HEK293 (cell line): ENCODE measurements around the gene CFAP99.

Experiments
- CTCF ChIA-PET: fragments of 350-600 bp; formaldehyde crosslinking; extraction: SDS; loops from one replicate; lab custom pipeline; 2021; ENCODE audit warnings: antibody characterized with exemption; lab: Yijun Ruan, JAX
- POLR2A ChIA-PET: fragments of 300-600 bp; formaldehyde crosslinking; extraction: SDS; loops from one replicate; lab custom pipeline; 2020; ENCODE audit warnings: antibody characterized with exemption, inconsistent platforms; lab: Yijun Ruan, JAX
- H3K27ac ChIP-seq: fragments of 200-500 bp; sonication (Bioruptor generic); 2 replicates; pipeline ENCODE4 v1.5.1; 2014; ENCODE audit warnings: low read depth, low read length, control low read depth, inconsistent platforms; ENCODE audit errors: extremely low read depth
- H3K36me3 ChIP-seq, 2 experiments: fragments of 200-500 bp in 1 of 2; sonication (Bioruptor generic) in 1 of 2; 1 replicate in 1 of 2; 2 replicates in 1 of 2; pipeline ENCODE4 v1.5.1; 2014 to 2017; ENCODE audit warnings: inconsistent platforms in 2 of 2, low read length in 2 of 2; ENCODE audit not compliant: control insufficient read depth in 2 of 2, insufficient read depth in 1 of 2
- H3K4me1 ChIP-seq: fragments of 200-500 bp; sonication (Bioruptor generic); 2 replicates; pipeline ENCODE4 v1.5.1; 2014; ENCODE audit warnings: mild to moderate bottlenecking, low read length, inconsistent platforms; ENCODE audit not compliant: control insufficient read depth, insufficient read depth
- H3K4me3 ChIP-seq: 2 replicates; pipeline ENCODE4 v1.5.1; 2011; ENCODE audit warnings: low read depth, mild to moderate bottlenecking, control low read depth, low read length, moderate library complexity
- H3K9me3 ChIP-seq: fragments of 200-500 bp; sonication (Bioruptor generic); 2 replicates; pipeline ENCODE4 v1.5.1; 2014; ENCODE audit warnings: low read depth, low read length, inconsistent platforms; ENCODE audit not compliant: control insufficient read depth, insufficient read depth
- ZBTB1 ChIP-seq: fragments of 450-650 bp; formaldehyde crosslinking; IDR thresholded peaks from 2 replicates; pipeline ENCODE4 v1.5.1; 2016; ENCODE audit warnings: missing biosample characterization, missing genetic modification characterization
- ZBTB11 ChIP-seq: fragments of 450-650 bp; formaldehyde crosslinking; conservative IDR thresholded peaks from 2 replicates; pipeline ENCODE4 v1.5.1; 2016; ENCODE audit warnings: low read depth, missing biosample characterization, missing genetic modification characterization
- ZBTB17 ChIP-seq: fragments of 450-650 bp; formaldehyde crosslinking; IDR thresholded peaks from 2 replicates; pipeline ENCODE4 v1.5.1; 2016; ENCODE audit warnings: missing biosample characterization, missing genetic modification characterization
- ZNF248 ChIP-seq: fragments of 450-650 bp; formaldehyde crosslinking; IDR thresholded peaks from 2 replicates; pipeline ENCODE4 v1.5.1; 2017; ENCODE audit warnings: missing biosample characterization, missing genetic modification characterization
- ZNF274 ChIP-seq, 2 experiments: fragments of 200-500 bp in 1 of 2; fragments of 450-650 bp in 1 of 2; sonication (Bioruptor generic) in 1 of 2; formaldehyde crosslinking in 1 of 2; IDR thresholded peaks; 2 replicates each; pipeline versions ENCODE4 v1.5.1 to v1.6.1; 2014 to 2016; ENCODE audit warnings: borderline replicate concordance in 1 of 2, inconsistent platforms in 1 of 2, low read length in 1 of 2, missing biosample characterization in 1 of 2, missing genetic modification characterization in 1 of 2
- ZNF366 ChIP-seq: fragments of 450-650 bp; formaldehyde crosslinking; conservative IDR thresholded peaks from 2 replicates; pipeline ENCODE4 v1.5.1; 2016; ENCODE audit warnings: missing biosample characterization, missing genetic modification characterization
- ZNF398 ChIP-seq: fragments of 450-650 bp; formaldehyde crosslinking; IDR thresholded peaks from 2 replicates; pipeline ENCODE4 v1.5.1; 2017; ENCODE audit warnings: missing biosample characterization, missing genetic modification characterization
- ZNF544 ChIP-seq: fragments of 450-650 bp; formaldehyde crosslinking; IDR thresholded peaks from 2 replicates; pipeline ENCODE4 v1.5.0; 2017; ENCODE audit warnings: missing biosample characterization, missing genetic modification characterization
- ZNF548 ChIP-seq: fragments of 450-650 bp; formaldehyde crosslinking; IDR thresholded peaks from 2 replicates; pipeline ENCODE4 v1.5.1; 2016; ENCODE audit warnings: missing biosample characterization, missing genetic modification characterization
- ZNF610 ChIP-seq: fragments of 450-650 bp; formaldehyde crosslinking; IDR thresholded peaks from 2 replicates; pipeline ENCODE4 v1.5.1; 2016; ENCODE audit warnings: missing biosample characterization, missing genetic modification characterization, borderline replicate concordance
- ZNF623 ChIP-seq: fragments of 450-650 bp; formaldehyde crosslinking; IDR thresholded peaks from 2 replicates; pipeline ENCODE4 v1.5.1; 2016; ENCODE audit warnings: missing biosample characterization, missing genetic modification characterization
- ZNF776 ChIP-seq: fragments of 450-650 bp; formaldehyde crosslinking; IDR thresholded peaks from 2 replicates; pipeline ENCODE4 v1.5.0; 2017; ENCODE audit warnings: missing biosample characterization, missing genetic modification characterization, borderline replicate concordance

The CFAP99 gene

GRCh38 chr4:2446656-2447564 is 28.2 kb downstream of the CFAP99 start:
- TF ChIP-seq ZNF398 (tag by site-specific recombination) = no peak
- peak; percentile 96 for TF ChIP-seq ZNF366 (tag by site-specific recombination)
- TF ChIP-seq ZNF274 (IDR thresholded peaks at IDR 0.05; ENCODE audit: low read length) = no peak
- TF ChIP-seq ZNF274 (tag by site-specific recombination; IDR thresholded peaks at IDR 0.05; ENCODE audit: borderline replicate concordance) = 0 out of 2 replicates have a peak, but pooled peaks have one; percentile 17
- TF ChIP-seq ZBTB11 (tag by site-specific recombination) = no peak
- TF ChIP-seq ZNF248 = no peak
- no peak for TF ChIP-seq ZNF544 (tag by site-specific recombination)
- TF ChIP-seq ZNF776 (tag by site-specific recombination) = no peak
- TF ChIP-seq ZBTB17 (tag by site-specific recombination) = peak; percentile 99
- no peak for TF ChIP-seq ZNF610 (tag by site-specific recombination)
- no peaks in the 10 kb centered on the region for H3K4me1 ChIP-seq
- no peaks in the 10 kb centered on the region for H3K36me3 ChIP-seq
- H3K4me3 ChIP-seq = no peak overlapping the region
- H3K9me3 ChIP-seq = no peaks in the 10 kb centered on the region
- no peak overlapping the region for H3K27ac ChIP-seq
- CTCF ChIA-PET = no interaction called here
- POLR2A ChIA-PET = no interaction called here

GRCh38 chr4:2448589-2448988 is 29.8 kb downstream of the CFAP99 start:
- TF ChIP-seq ZNF548 (tag by site-specific recombination) = no peak
- peak; percentile 55 for TF ChIP-seq ZNF623 (tag by site-specific recombination)
- CTCF ChIA-PET = no interaction called here
- POLR2A ChIA-PET = no interaction called here
- Histone ChIP-seq H3K4me1 (no peaks in the 10 kb centered on the region), H3K27ac (no peak overlapping the region), H3K9me3 (no peaks in the 10 kb centered on the region), H3K4me3 (no peak overlapping the region), H3K36me3 (no peaks in the 10 kb centered on the region)

- no peak overlapping the region for H3K4me3 ChIP-seq
- POLR2A ChIA-PET = no interaction called here
- no peaks in the 10 kb centered on the region for H3K36me3 ChIP-seq
- no peaks in the 10 kb centered on the region for H3K9me3 ChIP-seq
- CTCF ChIA-PET = no interaction called here
- no peak for TF ChIP-seq ZBTB1 (tag by site-specific recombination)
- H3K4me1 ChIP-seq = no peaks in the 10 kb centered on the region
- H3K27ac ChIP-seq = no peak overlapping the region
These were observed 30.3 kb downstream of the CFAP99 start for GRCh38 chr4:2449051-2449450.
